TTC549 (cell line): Measurements from ENCODE around the gene RCAN3.
"Not testable (repeated sequence)": the region's sequence is repeated elsewhere in the genome, so short reads cannot be mapped to it uniquely, and the experiment has no call there.

Experiments
- FAIRE-seq: peaks from 2 replicates; lab custom pipeline; 2012; peaks lifted over from hg19 to GRCh38; lab: Jason Lieb, UNC

The RCAN3 gene

GRCh38 chr1:24486331-24487065 is 16.1 kb upstream of the RCAN3 start:
- FAIRE-seq, result no peak

GRCh38 chr1:24487455-24487854 is 15.2 kb upstream of the RCAN3 start:
- no peak for FAIRE-seq

- not testable (repeated sequence) for FAIRE-seq
Measured at GRCh38 chr1:24488159-24488558, 14.5 kb upstream of the RCAN3 start.

- no peak for FAIRE-seq
Measured at GRCh38 chr1:24489674-24490073, 13.0 kb upstream of the RCAN3 start.

GRCh38 chr1:24490101-24490781 is 12.4 kb upstream of the RCAN3 start:
- no peak for FAIRE-seq

GRCh38 chr1:24491577-24492360 is 10.9 kb upstream of the RCAN3 start:
- no peak for FAIRE-seq

GRCh38 chr1:24492935-24493334 is 9.7 kb upstream of the RCAN3 start:
- FAIRE-seq, result not testable (repeated sequence)

- FAIRE-seq, result no peak
Measured at GRCh38 chr1:24493785-24494184, 8.9 kb upstream of the RCAN3 start.

GRCh38 chr1:24498589-24498988 is 4.0 kb upstream of the RCAN3 start:
- FAIRE-seq, result no peak

- no peak for FAIRE-seq
Measured at GRCh38 chr1:24500448-24501048, 2.1 kb upstream of the RCAN3 start.

GRCh38 chr1:24501371-24502064 is 1.1 kb upstream of the RCAN3 start:
- FAIRE-seq, result no peak

- FAIRE-seq, result no peak
Measured at GRCh38 chr1:24502065-24502708, 449 bp upstream of the RCAN3 start.

GRCh38 chr1:24503059-24503751 is 569 bp downstream of the RCAN3 start:
- FAIRE-seq, result no peak

- FAIRE-seq, result no peak
Measured at GRCh38 chr1:24503870-24504523, 1.4 kb downstream of the RCAN3 start.

- FAIRE-seq, result no peak
Measured at GRCh38 chr1:24504560-24504959, 1.9 kb downstream of the RCAN3 start.

- no peak for FAIRE-seq
Measured at GRCh38 chr1:24505816-24506215, 3.2 kb downstream of the RCAN3 start.

GRCh38 chr1:24506691-24507381 is 4.2 kb downstream of the RCAN3 start:
- no peak for FAIRE-seq

- no peak for FAIRE-seq
Measured at GRCh38 chr1:24507405-24507804, 4.8 kb downstream of the RCAN3 start.

- no peak for FAIRE-seq
Measured at GRCh38 chr1:24508911-24509310, 6.3 kb downstream of the RCAN3 start.

- no peak for FAIRE-seq
Measured at GRCh38 chr1:24513706-24514105, 11.1 kb downstream of the RCAN3 start.
